Natural killer cell (primary cell): Measurements from ENCODE around the gene MAPK8IP1. TPM values are rescaled to one million over a fixed set of nuclear protein-coding genes. Genes with fewer than 3 reads are reported as not detected.

ENCODE experiments used
- ATAC-seq, 3 donors: fragments of 150-1000 bp in 2 of 3; fragments of 200-7000 bp in 1 of 3; cut with Tn5 transposase; 1 replicate in 1 of 3; 2 replicates in 2 of 3; pipeline ENCODE4 v1.10.0; 2021; ENCODE audit warnings: mild to moderate bottlenecking in 2 of 3, moderate library complexity in 2 of 3
- DNase-seq, 2 donors: peaks; one replicate each; pipeline versions ENCODE4 v3.0.0 to v3.0.0-alpha.2; 2013 to 2021; ENCODE audit warnings: mixed read lengths in 1 of 2
- H3K27ac ChIP-seq: one replicate; pipeline ENCODE4 v1.5.1; 2013; ENCODE audit warnings: mild to moderate bottlenecking, low read length
- H3K27me3 ChIP-seq: one replicate; pipeline ENCODE4 v1.6.1; 2013; ENCODE audit warnings: low read length; ENCODE audit not compliant: control insufficient read depth, insufficient read depth
- H3K36me3 ChIP-seq: one replicate; pipeline ENCODE4 v1.6.1; 2013; ENCODE audit warnings: low read length; ENCODE audit not compliant: control insufficient read depth, insufficient read depth
- H3K4me1 ChIP-seq: one replicate; pipeline ENCODE4 v1.6.1; 2013; ENCODE audit warnings: low read length; ENCODE audit not compliant: control insufficient read depth, insufficient read depth
- H3K4me3 ChIP-seq: one replicate; pipeline ENCODE4 v1.5.1; 2013; ENCODE audit warnings: low read length
- H3K9me3 ChIP-seq: one replicate; pipeline ENCODE4 v1.6.1; 2013; ENCODE audit warnings: low read length; ENCODE audit not compliant: control insufficient read depth, insufficient read depth
- H3K27ac Mint-ChIP-seq, 2 donors: one replicate each; pipeline ENCODE4 v1.8.0; 2022; ENCODE audit warnings: mild to moderate bottlenecking in 2 of 2, mixed read lengths in 2 of 2, moderate library complexity in 1 of 2
- H3K27me3 Mint-ChIP-seq, 2 donors: one replicate each; pipeline ENCODE4 v1.8.0; 2022; ENCODE audit warnings: low read depth in 2 of 2, mixed read lengths in 2 of 2
- H3K36me3 Mint-ChIP-seq: one replicate; pipeline ENCODE4 v1.8.0; 2022; ENCODE audit warnings: mixed read lengths
- H3K4me1 Mint-ChIP-seq, 2 donors: one replicate each; pipeline ENCODE4 v1.8.0; 2022; ENCODE audit warnings: mixed read lengths in 2 of 2
- H3K4me3 Mint-ChIP-seq: one replicate; pipeline ENCODE4 v1.8.0; 2022; ENCODE audit warnings: mild to moderate bottlenecking, moderate library complexity, mixed read lengths
- H3K9me3 Mint-ChIP-seq, 2 donors: one replicate each; pipeline ENCODE4 v1.8.0; 2022; ENCODE audit warnings: mixed read lengths in 2 of 2
- CTCF ChIP-seq: fragments of 200-600 bp; IDR thresholded peaks from one replicate; pipeline ENCODE4 v1.8.0; 2022; ENCODE audit warnings: antibody characterized with exemption
- WGBS: methylation state at CpG from one replicate; pipeline ENCODE4 v1.1.7; 2013; ENCODE audit warnings: missing lambda C conversion rate; ENCODE audit not compliant: insufficient coverage; 5-methylcytosine and 5-hydroxymethylcytosine counted together
- intact Hi-C: fragments of 100-400 bp; cut with micrococcal nuclease; formaldehyde crosslinking; loops from one replicate; pipeline ENCODE4 v1.14.2; 2022
- total RNA-seq, 4 donors: library from RNA; stranded (reverse); fragments of 120-200 nt in 1 of 4; gene quantifications; one replicate each; pipeline versions ENCODE4 v1.2.3 to v1.2.4, GENCODE V29; 2013 to 2022

The MAPK8IP1 gene
- total RNA-seq, 3 donors from 2014 or later (not counting 1 experiment from before 2014, with no cell fraction given) = 9.7 to 21.5 (median 13.9) TPM

- Mint-ChIP-seq H3K4me1 (peaks cover 12 to 16% of the 10 kb centered on the region in 2 donors), H3K36me3 (no peaks in the 10 kb centered on the region), H3K4me3 (no peak overlapping the region), H3K27me3 (peaks cover 0 to 3% of the 10 kb centered on the region in 2 donors), H3K27ac (no peak overlapping the region), H3K9me3 (no peaks in the 10 kb centered on the region)
- WGBS = 96% methylated on average over 15 of the region's 15 CpGs
- intact Hi-C loops = no loop called here
- Histone ChIP-seq H3K27me3 (peaks cover under 1% of the 10 kb centered on the region), H3K27ac (no peak overlapping the region), H3K9me3 (no peaks in the 10 kb centered on the region), H3K36me3 (peaks cover 48% of the 10 kb centered on the region), H3K4me3 (no peak overlapping the region), H3K4me1 (peaks cover 10% of the 10 kb centered on the region)
- DNase-seq (no peak), ATAC-seq (no peak)
- TF ChIP-seq CTCF = no peak
Observed at GRCh38 chr11:45880772-45881570, 4.5 kb upstream of the MAPK8IP1 start.

GRCh38 chr11:45881708-45882368 is 3.6 kb upstream of the MAPK8IP1 start:
- peaks cover 12% of the 10 kb centered on the region for H3K4me1 ChIP-seq
- no peaks in the 10 kb centered on the region for H3K36me3 Mint-ChIP-seq
- no peak for TF ChIP-seq CTCF
- no peak overlapping the region for H3K4me3 ChIP-seq
- H3K27me3 ChIP-seq = peaks cover 5% of the 10 kb centered on the region
- H3K27ac ChIP-seq = no peak overlapping the region
- DNase-seq (no peak), ATAC-seq (no peak)
- intact Hi-C loops = no loop called here
- H3K27ac Mint-ChIP-seq = no peak overlapping the region
- H3K36me3 ChIP-seq = peaks cover 40% of the 10 kb centered on the region
- no peak overlapping the region for H3K4me3 Mint-ChIP-seq
- WGBS = 100% methylated on average over 4 of the region's 6 CpGs
- H3K4me1 Mint-ChIP-seq = peaks cover 12 to 16% of the 10 kb centered on the region in 2 donors
- H3K9me3 ChIP-seq = no peaks in the 10 kb centered on the region
- peaks cover 0 to 3% of the 10 kb centered on the region in 2 donors for H3K27me3 Mint-ChIP-seq
- no peaks in the 10 kb centered on the region for H3K9me3 Mint-ChIP-seq

- no peaks in the 10 kb centered on the region for H3K9me3 Mint-ChIP-seq
- H3K36me3 ChIP-seq = peaks cover 20% of the 10 kb centered on the region
- H3K4me1 Mint-ChIP-seq = peaks cover 12 to 16% of the 10 kb centered on the region in 2 donors
- H3K4me3 Mint-ChIP-seq = peak overlapping the region; percentile 79
- peaks cover 12% of the 10 kb centered on the region for H3K4me1 ChIP-seq
- DNase-seq = no peak
- H3K27me3 ChIP-seq = peaks cover 5% of the 10 kb centered on the region
- H3K9me3 ChIP-seq = no peaks in the 10 kb centered on the region
- peaks cover 0 to 10% of the 10 kb centered on the region in 2 donors for H3K27me3 Mint-ChIP-seq
- no peak overlapping the region for H3K4me3 ChIP-seq
- ATAC-seq = no peak
- no peaks in the 10 kb centered on the region for H3K36me3 Mint-ChIP-seq
- 94% methylated on average over 10 of the region's 10 CpGs for WGBS
- intact Hi-C loops = no loop called here
- peak overlapping the region; percentile 34 to 38 for H3K27ac Mint-ChIP-seq
- no peak for TF ChIP-seq CTCF
- H3K27ac ChIP-seq = no peak overlapping the region
Observed at GRCh38 chr11:45884596-45885185, 760 bp upstream of the MAPK8IP1 start.
